K562 (cell line): ENCODE measurements around the gene EIF4E2. TPM values are rescaled to one million over a fixed set of nuclear protein-coding genes. Genes with fewer than 3 reads are reported as not detected.

Experiments
- ARID4B ChIP-seq: sonication (generic); formaldehyde crosslinking; IDR thresholded peaks from 2 replicates; pipeline ENCODE4 v1.8.0; 2022; ENCODE audit warnings: mild to moderate bottlenecking, missing genetic modification reagents
- CTCFL ChIP-seq: IDR thresholded peaks from 2 replicates; pipeline ENCODE4 v1.6.1; 2011; ENCODE audit warnings: borderline replicate concordance, low read depth, mild to moderate bottlenecking, moderate library complexity, low read length; ENCODE audit not compliant: insufficient read depth, poor library complexity, severe bottlenecking
- GTF2E2 ChIP-seq: fragments of 200-800 bp; sonication (Bioruptor generic); IDR thresholded peaks from 2 replicates; pipeline ENCODE4 v1.6.1; 2016; ENCODE audit warnings: missing genetic modification characterization, missing compliant biosample characterization
- NRF1 ChIP-seq, 2 experiments: fragments of 450-650 bp; IDR thresholded peaks in 1 of 2; conservative IDR thresholded peaks in 1 of 2; 2 replicates each; pipeline ENCODE4 v1.6.1; 2014; ENCODE audit warnings: mild to moderate bottlenecking in 2 of 2
- PHF21A ChIP-seq: fragments of 450-650 bp; IDR thresholded peaks from 2 replicates; pipeline ENCODE4 v1.6.1; 2017; ENCODE audit warnings: low read depth, borderline replicate concordance
- TAF1 ChIP-seq: IDR thresholded peaks from 2 replicates; pipeline ENCODE4 v1.6.1; 2011; ENCODE audit warnings: mild to moderate bottlenecking, low read length, moderate library complexity; ENCODE audit not compliant: insufficient read depth, control insufficient read depth, severe bottlenecking; ENCODE audit errors: extremely low read depth
- polyA plus RNA-seq, 8 experiments: library from polyadenylated mRNA; depleted of rRNA in 4 of 8; stranded (reverse) in 5 of 8; unstranded in 3 of 8; fragments of >200 nt; fragmentation: Nextera tagmentation in 2 of 8; fragmentation: Illumina TruSeq in 1 of 8; extraction: Ambion mirVana in 2 of 8; extraction: Trizol in 1 of 8; gene quantifications; 2 replicates each; pipeline versions ENCODE4 v1.2.1 to v1.2.3, GENCODE V29; 2011 to 2014; ENCODE audit warnings: inconsistent platforms in 1 of 8, missing spikeins in 1 of 8
- total RNA-seq, 7 experiments: library from RNA; depleted of rRNA in 6 of 7; stranded (reverse); fragments of >200 nt in 6 of 7; fragmentation: Illumina TruSeq in 2 of 7; extraction: Trizol in 2 of 7; gene quantifications; 2 replicates each; pipeline versions ENCODE4 v1.2.1 to v1.2.3, GENCODE V29; 2011 to 2021; ENCODE audit warnings: low replicate concordance in 1 of 7
- TF ChIP-seq, protein P1 (sequence below): fragments of 250-450 bp; sonication (Bioruptor Pico); IDR thresholded peaks from 2 replicates; pipeline ENCODE4 v1.9.0; 2021; ENCODE audit warnings: mild to moderate bottlenecking, inconsistent platforms

The EIF4E2 gene
- total and polyA plus RNA-seq, 9 of the 15 experiments (the other 6 are each of a cell fraction or from before 2014, with no cell fraction given): 33.9 to 169 (median 77.5) TPM

DNA sequence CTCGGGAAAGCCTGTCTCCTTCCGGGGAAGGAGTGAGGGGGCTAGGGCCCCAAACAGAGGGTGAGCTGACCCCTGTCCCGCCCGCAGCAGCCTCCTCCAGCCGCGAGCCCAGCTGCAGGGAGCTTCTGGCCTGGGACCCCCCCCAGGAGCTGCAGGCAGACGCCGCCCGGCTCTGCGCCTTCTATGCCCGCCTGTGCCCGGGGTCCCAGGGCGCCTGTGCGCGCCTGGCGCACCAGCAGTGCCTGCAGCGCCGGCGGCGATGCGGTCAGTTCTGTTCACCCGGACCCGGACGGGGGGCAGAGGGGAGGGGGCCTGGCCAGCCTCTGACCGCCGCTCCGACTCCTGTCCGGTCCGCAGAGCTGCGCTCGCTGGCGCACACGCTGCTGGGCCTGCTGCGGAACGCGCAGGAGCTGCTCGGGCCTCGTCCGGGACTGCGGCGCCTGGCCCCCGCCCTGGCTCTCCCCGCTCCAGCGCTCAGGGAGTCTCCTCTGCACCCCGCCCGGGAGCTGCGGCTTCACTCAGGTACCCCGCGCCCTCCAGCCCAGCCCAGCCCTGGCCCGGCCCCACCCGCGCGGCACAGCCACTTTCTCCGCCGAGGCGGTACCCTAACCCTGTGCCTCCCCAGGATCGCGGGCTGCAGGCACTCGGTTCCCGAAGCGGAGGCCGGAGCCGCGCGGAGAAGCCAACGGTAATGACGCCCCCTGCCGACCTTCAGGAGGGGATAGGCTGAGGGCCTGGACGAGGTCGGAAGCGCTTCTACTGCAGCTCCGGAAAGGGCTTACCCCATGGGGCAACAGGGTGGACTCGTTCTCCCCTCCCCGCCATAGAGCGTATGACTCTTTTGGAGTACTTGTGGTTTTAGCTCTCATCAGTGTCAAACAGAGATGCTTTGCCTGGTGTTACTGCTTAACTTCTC, 26.5 kb upstream of the EIF4E2 start (continued):
- TF ChIP-seq CTCFL: peak; percentile 22
- no peak for TF ChIP-seq GTF2E2
- no peak for TF ChIP-seq ARID4B (CRISPR knock-in tag)
- TF ChIP-seq, protein P1, sequence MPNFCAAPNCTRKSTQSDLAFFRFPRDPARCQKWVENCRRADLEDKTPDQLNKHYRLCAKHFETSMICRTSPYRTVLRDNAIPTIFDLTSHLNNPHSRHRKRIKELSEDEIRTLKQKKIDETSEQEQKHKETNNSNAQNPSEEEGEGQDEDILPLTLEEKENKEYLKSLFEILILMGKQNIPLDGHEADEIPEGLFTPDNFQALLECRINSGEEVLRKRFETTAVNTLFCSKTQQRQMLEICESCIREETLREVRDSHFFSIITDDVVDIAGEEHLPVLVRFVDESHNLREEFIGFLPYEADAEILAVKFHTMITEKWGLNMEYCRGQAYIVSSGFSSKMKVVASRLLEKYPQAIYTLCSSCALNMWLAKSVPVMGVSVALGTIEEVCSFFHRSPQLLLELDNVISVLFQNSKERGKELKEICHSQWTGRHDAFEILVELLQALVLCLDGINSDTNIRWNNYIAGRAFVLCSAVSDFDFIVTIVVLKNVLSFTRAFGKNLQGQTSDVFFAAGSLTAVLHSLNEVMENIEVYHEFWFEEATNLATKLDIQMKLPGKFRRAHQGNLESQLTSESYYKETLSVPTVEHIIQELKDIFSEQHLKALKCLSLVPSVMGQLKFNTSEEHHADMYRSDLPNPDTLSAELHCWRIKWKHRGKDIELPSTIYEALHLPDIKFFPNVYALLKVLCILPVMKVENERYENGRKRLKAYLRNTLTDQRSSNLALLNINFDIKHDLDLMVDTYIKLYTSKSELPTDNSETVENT (CRISPR knock-in tag): no peak
- TF ChIP-seq PHF21A: no peak
- TF ChIP-seq TAF1: no peak
- TF ChIP-seq NRF1 (conservative IDR thresholded peaks at IDR 0.05 in 1 of 2, IDR thresholded peaks at IDR 0.05 in 1 of 2): peak; percentile 41 to 54; a peak in 3 of 4 replicates
